ENCODE data around the gene LVRN.
"Not testable (repeated sequence)": the region's sequence is repeated elsewhere in the genome, so short reads cannot be mapped to it uniquely, and the experiment has no call there.

The LVRN gene

GRCh38 chr5:115962239-115962564 lies at the start of gene LVRN:
Gene LVRN (plus strand): TSS chr5:115962475. CDS start chr5:115962618, 143 bp downstream.
- H3K4me1 ChIP-seq (ENCODE audit: control insufficient read depth, insufficient read depth, low read length), result peaks cover 15% of the 10 kb centered on the region
- no peaks in the 10 kb centered on the region for H3K9me3 ChIP-seq (ENCODE audit: control insufficient read depth, low read length)
- H3K36me3 ChIP-seq (ENCODE audit: control insufficient read depth, insufficient read depth, low read length), result no peaks in the 10 kb centered on the region
- H3K27me3 ChIP-seq (ENCODE audit: control insufficient read depth, insufficient read depth, low read length), result peaks cover 61% of the 10 kb centered on the region
- no peak within 1 kb of the TSS for H3K9ac ChIP-seq (ENCODE audit: low read length)
- no peak within 1 kb of the TSS for H3K4me3 ChIP-seq (ENCODE audit: low read length)

GRCh38 chr5:115913623-115914400 lies 48.5 kb upstream of the LVRN start:
- H3K4me3 ChIP-seq (ENCODE audit: low read length); H3K9me3 ChIP-seq (ENCODE audit: control insufficient read depth, low read length); H3K27me3 ChIP-seq (ENCODE audit: control insufficient read depth, insufficient read depth, low read length); H3K9ac ChIP-seq (ENCODE audit: low read length); H3K4me1 ChIP-seq (ENCODE audit: control insufficient read depth, insufficient read depth, low read length); H3K36me3 ChIP-seq (ENCODE audit: control insufficient read depth, insufficient read depth, low read length): not testable (repeated sequence)

GRCh38 chr5:115920171-115920725 lies 42.0 kb upstream of the LVRN start:
- Histone ChIP-seq H3K36me3 (ENCODE audit: control insufficient read depth, insufficient read depth, low read length) (no peaks in the 10 kb centered on the region), H3K4me3 (ENCODE audit: low read length) (no peak overlapping the region), H3K4me1 (ENCODE audit: control insufficient read depth, insufficient read depth, low read length) (no peaks in the 10 kb centered on the region), H3K9ac (ENCODE audit: low read length) (no peak overlapping the region), H3K27me3 (ENCODE audit: control insufficient read depth, insufficient read depth, low read length) (no peaks in the 10 kb centered on the region), H3K9me3 (ENCODE audit: control insufficient read depth, low read length) (no peaks in the 10 kb centered on the region)

GRCh38 chr5:115928578-115929407 lies 33.5 kb upstream of the LVRN start:
- H3K27me3 ChIP-seq (ENCODE audit: control insufficient read depth, insufficient read depth, low read length); H3K4me1 ChIP-seq (ENCODE audit: control insufficient read depth, insufficient read depth, low read length); H3K36me3 ChIP-seq (ENCODE audit: control insufficient read depth, insufficient read depth, low read length); H3K4me3 ChIP-seq (ENCODE audit: low read length); H3K9ac ChIP-seq (ENCODE audit: low read length); H3K9me3 ChIP-seq (ENCODE audit: control insufficient read depth, low read length): not testable (repeated sequence)

- H3K9ac ChIP-seq (ENCODE audit: low read length); H3K9me3 ChIP-seq (ENCODE audit: control insufficient read depth, low read length); H3K4me1 ChIP-seq (ENCODE audit: control insufficient read depth, insufficient read depth, low read length); H3K36me3 ChIP-seq (ENCODE audit: control insufficient read depth, insufficient read depth, low read length); H3K27me3 ChIP-seq (ENCODE audit: control insufficient read depth, insufficient read depth, low read length); H3K4me3 ChIP-seq (ENCODE audit: low read length): not testable (repeated sequence)
Observed at GRCh38 chr5:115930171-115930570, 32.1 kb upstream of the LVRN start.

GRCh38 chr5:115930630-115931337 lies 31.5 kb upstream of the LVRN start:
- Histone ChIP-seq H3K9me3 (ENCODE audit: control insufficient read depth, low read length) (no peaks in the 10 kb centered on the region), H3K4me1 (ENCODE audit: control insufficient read depth, insufficient read depth, low read length) (no peaks in the 10 kb centered on the region), H3K36me3 (ENCODE audit: control insufficient read depth, insufficient read depth, low read length) (no peaks in the 10 kb centered on the region), H3K4me3 (ENCODE audit: low read length) (no peak overlapping the region), H3K9ac (ENCODE audit: low read length) (no peak overlapping the region), H3K27me3 (ENCODE audit: control insufficient read depth, insufficient read depth, low read length) (no peaks in the 10 kb centered on the region)

GRCh38 chr5:115932991-115933390 lies 29.3 kb upstream of the LVRN start:
- H3K36me3 ChIP-seq (ENCODE audit: control insufficient read depth, insufficient read depth, low read length), result no peaks in the 10 kb centered on the region
- H3K9me3 ChIP-seq (ENCODE audit: control insufficient read depth, low read length), result no peaks in the 10 kb centered on the region
- no peak overlapping the region for H3K9ac ChIP-seq (ENCODE audit: low read length)
- H3K27me3 ChIP-seq (ENCODE audit: control insufficient read depth, insufficient read depth, low read length), result no peaks in the 10 kb centered on the region
- no peak overlapping the region for H3K4me3 ChIP-seq (ENCODE audit: low read length)
- H3K4me1 ChIP-seq (ENCODE audit: control insufficient read depth, insufficient read depth, low read length), result no peaks in the 10 kb centered on the region

GRCh38 chr5:115934388-115934974 lies 27.8 kb upstream of the LVRN start:
- no peak overlapping the region for H3K4me3 ChIP-seq (ENCODE audit: low read length)
- H3K4me1 ChIP-seq (ENCODE audit: control insufficient read depth, insufficient read depth, low read length), result no peaks in the 10 kb centered on the region
- H3K36me3 ChIP-seq (ENCODE audit: control insufficient read depth, insufficient read depth, low read length), result no peaks in the 10 kb centered on the region
- H3K9me3 ChIP-seq (ENCODE audit: control insufficient read depth, low read length), result no peaks in the 10 kb centered on the region
- H3K9ac ChIP-seq (ENCODE audit: low read length), result no peak overlapping the region
- no peaks in the 10 kb centered on the region for H3K27me3 ChIP-seq (ENCODE audit: control insufficient read depth, insufficient read depth, low read length)

GRCh38 chr5:115936031-115936430 lies 26.2 kb upstream of the LVRN start:
- H3K4me3 ChIP-seq (ENCODE audit: low read length), result no peak overlapping the region
- H3K9me3 ChIP-seq (ENCODE audit: control insufficient read depth, low read length), result no peaks in the 10 kb centered on the region
- H3K4me1 ChIP-seq (ENCODE audit: control insufficient read depth, insufficient read depth, low read length), result no peaks in the 10 kb centered on the region
- H3K36me3 ChIP-seq (ENCODE audit: control insufficient read depth, insufficient read depth, low read length), result no peaks in the 10 kb centered on the region
- no peak overlapping the region for H3K9ac ChIP-seq (ENCODE audit: low read length)
- no peaks in the 10 kb centered on the region for H3K27me3 ChIP-seq (ENCODE audit: control insufficient read depth, insufficient read depth, low read length)

GRCh38 chr5:115939059-115939458 lies 23.2 kb upstream of the LVRN start:
- no peaks in the 10 kb centered on the region for H3K9me3 ChIP-seq (ENCODE audit: control insufficient read depth, low read length)
- no peaks in the 10 kb centered on the region for H3K36me3 ChIP-seq (ENCODE audit: control insufficient read depth, insufficient read depth, low read length)
- no peaks in the 10 kb centered on the region for H3K27me3 ChIP-seq (ENCODE audit: control insufficient read depth, insufficient read depth, low read length)
- no peaks in the 10 kb centered on the region for H3K4me1 ChIP-seq (ENCODE audit: control insufficient read depth, insufficient read depth, low read length)
- H3K9ac ChIP-seq (ENCODE audit: low read length), result no peak overlapping the region
- no peak overlapping the region for H3K4me3 ChIP-seq (ENCODE audit: low read length)

- H3K36me3 ChIP-seq (ENCODE audit: control insufficient read depth, insufficient read depth, low read length), result no peaks in the 10 kb centered on the region
- no peaks in the 10 kb centered on the region for H3K9me3 ChIP-seq (ENCODE audit: control insufficient read depth, low read length)
- H3K27me3 ChIP-seq (ENCODE audit: control insufficient read depth, insufficient read depth, low read length), result no peaks in the 10 kb centered on the region
- H3K4me3 ChIP-seq (ENCODE audit: low read length), result no peak overlapping the region
- H3K4me1 ChIP-seq (ENCODE audit: control insufficient read depth, insufficient read depth, low read length), result no peaks in the 10 kb centered on the region
- H3K9ac ChIP-seq (ENCODE audit: low read length), result no peak overlapping the region
Observed at GRCh38 chr5:115940080-115940810, 22.0 kb upstream of the LVRN start.

Data from mucosa of stomach (tissue), 1 donor.